GM19099 (cell line): ENCODE data around the gene ZDHHC14.

Experiments
- POLR2A ChIP-seq: IDR thresholded peaks from 3 replicates; pipeline ENCODE4 v1.6.1; 2011; ENCODE audit warnings: low read depth; ENCODE audit not compliant: insufficient read length; ENCODE audit errors: extremely low read depth

The ZDHHC14 gene

DNA sequence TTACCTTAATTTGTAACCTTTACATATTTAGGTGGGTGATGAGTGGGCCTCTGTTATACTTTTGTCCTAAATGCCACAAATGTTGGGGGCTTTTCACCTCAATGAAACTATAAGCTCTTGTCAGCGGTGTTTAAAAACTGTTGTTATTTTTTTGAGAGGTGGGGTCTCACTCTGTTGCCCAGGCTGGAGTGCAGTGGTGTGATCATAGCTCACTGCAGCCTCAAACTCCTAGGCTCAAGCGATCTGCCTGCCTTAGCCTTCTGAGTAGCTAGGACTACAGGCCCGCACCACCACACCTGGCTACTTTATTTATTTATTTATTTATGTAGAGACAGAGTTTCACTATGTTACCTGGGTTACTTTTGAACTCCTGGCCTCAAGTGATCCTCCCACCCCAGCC, 66.7 kb downstream of the ZDHHC14 start:
- no peak for TF ChIP-seq POLR2A

DNA sequence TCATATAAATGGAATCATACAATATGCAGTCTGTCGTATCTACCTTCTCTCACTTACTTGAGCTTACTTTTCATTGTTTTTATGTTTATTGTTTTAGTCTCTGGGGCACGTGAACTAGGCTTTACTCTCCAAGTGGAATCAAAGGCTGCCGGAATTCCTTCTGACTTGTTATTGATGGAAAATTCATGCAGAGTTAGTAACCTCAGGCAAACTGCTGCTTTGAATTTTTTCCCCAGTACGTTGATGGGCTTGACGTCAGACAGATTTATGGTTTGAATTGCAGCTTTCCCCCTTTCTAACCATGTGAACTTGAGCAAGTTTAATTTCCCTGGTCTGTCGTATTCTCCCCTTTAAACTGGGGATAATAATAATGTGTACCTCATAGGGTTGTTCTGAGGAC, 68.6 kb downstream of the ZDHHC14 start:
- TF ChIP-seq POLR2A = no peak

- no peak for TF ChIP-seq POLR2A
Measured at GRCh38 chr6:157450931-157451742, 70.1 kb downstream of the ZDHHC14 start.

GRCh38 chr6:157452096-157452495, 71.1 kb downstream of the ZDHHC14 start:
- no peak for TF ChIP-seq POLR2A

DNA sequence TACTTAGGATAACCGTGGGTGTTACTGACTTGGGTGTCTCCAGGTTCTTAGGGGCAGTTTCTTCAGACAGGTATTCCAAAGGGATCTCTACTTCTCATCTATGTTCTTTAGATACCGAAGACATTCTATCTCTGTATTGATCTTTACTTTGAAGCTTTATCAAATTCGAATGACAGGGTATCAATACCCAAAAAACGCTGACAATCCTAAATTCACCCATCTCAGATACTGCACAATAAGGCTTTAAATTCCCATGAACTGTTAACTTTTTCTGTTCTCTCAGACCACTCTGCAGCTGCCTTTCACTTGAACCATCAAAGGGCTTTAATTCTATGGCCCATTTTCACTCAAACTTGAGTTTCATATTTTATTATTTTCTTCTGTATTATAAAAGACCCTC, 72.1 kb downstream of the ZDHHC14 start:
- no peak for TF ChIP-seq POLR2A

DNA sequence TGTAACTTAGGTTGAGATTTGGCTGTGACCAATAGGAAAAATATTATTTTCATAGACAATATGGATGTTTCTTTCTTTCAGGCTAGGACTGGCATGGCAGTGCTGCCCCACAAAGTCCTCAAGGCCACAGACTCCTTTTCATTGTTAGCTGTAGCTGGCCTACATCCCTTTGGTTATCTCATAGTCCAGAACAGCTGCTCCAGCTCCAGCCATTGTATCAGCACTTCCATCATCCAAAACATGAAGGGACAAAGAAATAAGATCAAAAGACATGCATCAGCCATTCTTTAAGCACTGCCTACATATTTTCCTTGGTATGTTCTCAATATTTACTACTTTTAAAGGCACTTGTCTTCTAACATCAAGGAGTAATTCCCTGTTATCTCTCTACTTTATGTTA, 73.0 kb downstream of the ZDHHC14 start:
- TF ChIP-seq POLR2A = no peak

GRCh38 chr6:157454762-157455714, 74.0 kb downstream of the ZDHHC14 start:
- TF ChIP-seq POLR2A = no peak

GRCh38 chr6:157455731-157456523, 74.9 kb downstream of the ZDHHC14 start:
- no peak for TF ChIP-seq POLR2A

DNA sequence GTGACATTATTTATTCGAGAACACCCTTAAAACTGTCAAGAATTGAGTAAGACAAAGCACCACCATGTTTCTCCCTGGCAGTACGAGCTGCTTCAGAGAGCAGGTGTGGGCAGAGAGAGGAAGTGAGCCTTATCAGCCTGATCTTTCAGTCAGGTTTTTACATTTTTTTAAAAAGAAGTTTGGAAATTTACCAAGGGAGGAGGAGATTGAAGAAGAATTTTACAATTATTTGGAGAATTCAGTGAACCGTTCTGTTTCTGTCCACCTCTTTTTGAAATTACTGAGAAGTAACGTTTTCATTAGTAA, 75.5 kb downstream of the ZDHHC14 start:
- TF ChIP-seq POLR2A = no peak

GRCh38 chr6:157457787-157458186, 76.8 kb downstream of the ZDHHC14 start:
- TF ChIP-seq POLR2A = no peak

DNA sequence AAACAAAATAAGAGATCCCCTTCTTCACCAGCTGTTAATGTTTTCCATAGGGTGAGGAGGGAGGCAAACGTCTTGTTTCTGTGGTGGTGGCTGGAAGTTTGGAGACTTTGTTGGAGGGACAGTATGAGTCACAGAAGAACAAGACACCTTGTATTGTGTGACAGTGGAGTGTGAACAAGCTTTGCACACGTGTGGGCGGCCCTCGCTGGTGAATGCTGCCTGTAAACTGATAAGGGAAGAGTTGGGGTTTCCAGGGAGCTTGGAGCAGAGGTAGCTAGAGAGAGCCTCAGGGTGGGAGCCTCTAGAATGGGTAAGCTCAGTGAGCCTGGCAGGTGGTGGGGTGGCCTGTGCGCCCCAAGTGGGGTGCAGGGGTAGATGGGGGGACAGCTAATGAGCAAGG, 78.3 kb downstream of the ZDHHC14 start:
- TF ChIP-seq POLR2A = no peak

DNA sequence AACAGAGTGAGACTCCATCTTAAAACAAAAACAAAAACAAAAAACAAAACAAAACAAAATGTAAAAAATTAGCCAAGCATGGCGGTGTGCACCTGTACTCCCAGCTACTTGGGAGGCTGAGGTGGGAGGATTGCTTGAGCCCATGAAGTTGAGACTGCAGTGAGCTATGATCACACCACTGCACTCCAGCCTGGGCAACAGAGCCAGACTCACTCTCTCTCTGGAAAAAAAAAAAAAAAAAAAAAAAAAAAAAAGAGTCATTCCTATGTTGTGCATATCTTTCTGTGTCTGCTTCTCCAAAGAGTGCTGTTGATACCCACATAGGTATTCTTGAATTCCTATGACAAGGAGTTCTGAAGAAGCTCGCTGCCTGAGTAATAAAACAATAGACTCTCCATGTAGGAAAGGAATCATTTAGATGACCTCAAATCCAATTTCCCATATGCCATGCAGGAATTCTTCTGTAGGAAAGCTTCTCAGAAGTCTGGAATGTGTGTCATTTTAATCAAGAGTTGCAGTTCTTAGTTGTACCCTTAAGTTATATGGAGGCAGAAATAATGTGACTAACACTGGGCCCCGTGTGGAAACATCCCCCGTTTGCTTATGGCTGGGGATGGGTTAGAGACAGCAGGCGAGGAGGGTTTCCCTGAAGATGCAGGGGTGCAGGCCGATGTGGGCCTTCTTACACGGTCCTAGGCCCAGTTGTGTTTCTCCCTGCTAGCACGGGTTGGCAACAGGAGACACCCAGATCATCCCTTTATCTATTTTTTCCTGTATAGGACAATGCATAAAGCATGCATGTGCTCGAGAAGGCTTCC, 79.4 kb downstream of the ZDHHC14 start:
- TF ChIP-seq POLR2A = no peak

GRCh38 chr6:157461000-157461915, 80.3 kb downstream of the ZDHHC14 start:
- no peak for TF ChIP-seq POLR2A

- TF ChIP-seq POLR2A = no peak
Measured at GRCh38 chr6:157462956-157463742, 82.2 kb downstream of the ZDHHC14 start.
